ENCODE measurements around the gene EBPL.

Gene EBPL

GRCh38 chr13:49670828-49671227 is 20.5 kb downstream of the EBPL start:
- no peak for DNase-seq

GRCh38 chr13:49669735-49670309 is 21.5 kb downstream of the EBPL start:
- peak; percentile 48 for DNase-seq

- DNase-seq = no peak
Observed at GRCh38 chr13:49667773-49668172, 23.5 kb downstream of the EBPL start.

GRCh38 chr13:49664606-49665005 is 26.7 kb downstream of the EBPL start:
- no peak for DNase-seq

- no peak for DNase-seq
Observed at GRCh38 chr13:49657241-49657641, 34.0 kb downstream of the EBPL start.

DNA sequence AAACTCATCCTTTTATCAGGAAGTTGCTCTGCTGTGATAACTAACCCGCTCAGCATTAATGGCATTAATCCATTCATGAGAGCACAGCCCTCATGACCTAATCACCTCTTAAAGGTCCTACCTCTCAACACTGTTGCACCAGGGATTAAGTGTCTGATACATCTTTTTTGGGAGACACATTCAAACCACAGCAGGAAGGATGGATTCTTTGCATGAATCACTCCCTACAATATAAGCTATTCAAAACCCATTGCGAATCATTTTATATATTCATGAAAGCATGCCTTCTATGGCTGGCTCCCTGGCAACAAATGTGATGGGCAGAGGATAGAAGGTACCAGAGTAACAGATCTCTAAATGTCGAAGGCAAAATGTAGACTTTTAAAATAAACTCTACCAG is 35.4 kb downstream of the EBPL start:
- no peak for DNase-seq

- DNase-seq = no peak
Observed at GRCh38 chr13:49654011-49654410, 37.3 kb downstream of the EBPL start.

- no peak for DNase-seq
Observed at GRCh38 chr13:49653478-49653877, 37.8 kb downstream of the EBPL start.

GRCh38 chr13:49652355-49653305 is 38.7 kb downstream of the EBPL start:
- DNase-seq = peak; percentile 50

GRCh38 chr13:49651570-49652354 is 39.5 kb downstream of the EBPL start:
- no peak for DNase-seq

- DNase-seq = no peak
Observed at GRCh38 chr13:49649963-49650312, 41.3 kb downstream of the EBPL start.

GRCh38 chr13:49649244-49649962 is 41.9 kb downstream of the EBPL start:
- no peak for DNase-seq

- DNase-seq = no peak
Observed at GRCh38 chr13:49646688-49647087, 44.6 kb downstream of the EBPL start.

- no peak for DNase-seq
Observed at GRCh38 chr13:49645451-49645850, 45.8 kb downstream of the EBPL start.

GRCh38 chr13:49643035-49643646 is 48.1 kb downstream of the EBPL start:
- DNase-seq = peak; percentile 66

DNA sequence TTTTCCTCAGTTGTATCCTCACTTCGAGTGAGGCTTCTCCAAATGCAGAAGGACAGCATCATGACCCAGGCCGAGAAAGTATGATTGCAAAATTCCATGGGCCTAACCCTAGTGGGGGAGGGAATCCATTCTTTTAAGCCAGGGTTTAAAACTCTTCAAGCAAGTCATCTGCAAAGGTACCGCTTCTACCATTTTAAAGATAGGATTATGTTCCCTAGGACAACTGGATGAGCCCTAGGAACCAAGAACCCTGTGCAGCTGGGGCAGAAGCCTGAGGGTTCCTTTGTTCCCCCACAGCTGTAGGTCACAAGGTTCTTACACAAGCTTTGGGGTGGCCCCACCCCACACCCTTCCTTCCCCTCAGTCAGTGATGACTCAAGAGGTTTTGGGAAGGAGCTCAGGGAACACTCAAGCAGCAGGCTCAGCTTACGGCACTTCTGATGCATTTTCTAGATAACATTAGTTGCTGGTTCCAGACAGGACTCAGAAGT is 49.4 kb downstream of the EBPL start:
- DNase-seq = peak; percentile 95

GRCh38 chr13:49638744-49639072 is 52.6 kb downstream of the EBPL start:
- no peak for DNase-seq

DNA sequence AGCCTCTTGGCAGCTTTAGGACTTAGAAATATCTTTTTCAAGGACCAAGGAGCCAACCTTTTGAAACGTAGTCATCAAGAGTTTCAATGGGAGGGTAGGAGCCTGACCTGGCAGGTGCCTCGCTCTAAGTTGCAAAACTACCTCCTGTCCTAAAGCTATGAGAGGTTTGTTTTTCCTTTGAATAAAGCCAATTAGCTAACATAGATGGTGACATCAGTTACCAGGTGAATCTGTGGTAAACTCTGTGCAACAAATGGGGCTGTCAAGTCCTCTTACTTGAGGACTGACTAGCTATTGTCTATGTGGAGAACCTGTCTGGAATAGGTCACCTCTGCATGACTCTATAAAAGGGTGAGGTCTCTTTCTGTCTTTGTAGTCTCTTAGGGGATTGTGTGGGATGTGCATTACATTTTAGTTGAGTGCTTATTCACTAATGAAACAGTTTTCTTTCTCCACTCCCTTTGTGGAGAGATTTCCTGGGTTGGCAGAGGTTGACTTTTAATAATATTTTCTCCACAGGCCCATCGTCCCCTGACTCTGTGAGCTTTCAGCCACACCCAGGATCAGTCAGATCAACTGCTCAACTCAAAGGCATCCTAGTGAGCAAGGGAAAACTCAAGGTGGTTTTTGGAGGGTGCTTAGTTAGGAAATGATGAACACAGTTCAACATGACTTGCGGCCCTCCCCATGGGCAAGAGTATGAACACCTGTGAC is 53.1 kb downstream of the EBPL start:
- no peak for DNase-seq

GRCh38 chr13:49636705-49637104 is 54.6 kb downstream of the EBPL start:
- no peak for DNase-seq

DNA sequence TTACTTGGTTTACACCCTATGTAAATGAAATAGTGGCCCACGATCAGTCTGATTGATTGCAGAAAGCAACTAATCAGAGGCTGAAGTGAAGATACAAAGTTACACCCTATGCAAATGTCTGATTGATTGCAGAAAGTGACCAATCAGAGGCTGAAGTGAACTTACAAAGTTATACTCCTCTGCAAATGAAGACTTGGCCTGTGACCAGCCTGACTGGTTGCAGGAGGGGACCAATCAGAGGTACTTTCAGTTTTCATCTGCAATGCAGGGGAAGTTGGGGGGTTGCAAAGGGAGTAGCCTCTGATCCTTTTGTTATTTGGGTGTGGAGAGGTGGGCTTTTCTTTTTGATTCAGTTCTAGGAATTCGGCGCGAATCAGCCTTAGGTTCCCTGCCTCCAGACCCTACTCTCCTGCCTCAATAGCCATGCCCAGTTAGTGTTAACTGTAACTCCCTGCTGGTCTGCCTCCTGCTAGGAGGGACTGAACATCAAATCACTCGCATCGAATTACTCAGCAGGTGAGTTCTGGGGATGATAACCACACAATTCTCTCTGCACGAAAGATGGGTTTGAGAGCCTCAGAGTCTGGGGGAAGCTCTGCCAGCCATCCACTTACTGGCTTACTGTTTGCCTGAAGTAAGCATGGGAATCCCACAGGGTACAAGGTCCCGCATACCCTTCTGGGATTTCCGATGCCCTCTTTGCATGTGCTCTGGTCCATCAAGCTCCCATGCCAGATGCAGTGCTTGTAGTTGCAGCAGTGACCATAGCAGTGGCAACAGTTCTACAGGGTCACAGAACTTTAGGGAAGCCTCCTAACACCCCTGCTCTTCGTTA is 55.5 kb downstream of the EBPL start:
- DNase-seq = peak; percentile 87

DNA sequence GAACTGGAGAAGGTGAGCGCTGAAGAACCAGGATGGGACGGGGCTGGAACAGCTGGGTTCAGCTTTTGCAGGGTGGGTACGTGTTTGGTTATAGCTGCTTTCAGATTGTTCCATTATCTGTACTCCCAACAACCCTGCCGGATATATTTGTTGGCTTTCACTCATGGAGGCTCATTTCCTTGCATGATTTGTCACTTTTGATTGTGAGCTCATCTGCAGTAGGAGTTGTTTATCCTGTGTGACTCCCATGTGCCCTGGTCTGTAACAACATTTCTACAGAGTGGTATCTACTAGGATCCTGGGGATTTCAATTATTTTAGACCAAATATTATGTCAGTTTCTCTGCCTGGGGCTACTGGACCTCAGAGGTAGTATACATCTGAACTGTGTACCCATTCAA is 57.6 kb downstream of the EBPL start:
- peak; percentile 53 for DNase-seq

Measured in inflammatory macrophage treated with lipopolysaccharide for 4 hours (primary cell).